ENCODE results near the gene ANKRD12.

Gene ANKRD12

GRCh38 chr18:9126337-9126736 is 10.2 kb upstream of the ANKRD12 start:
- no peak overlapping the region for H3K9ac ChIP-seq (ENCODE audit: low read length)
- H3K36me3 ChIP-seq (ENCODE audit: low read length), result peaks cover 73% of the 10 kb centered on the region
- H3K27me3 ChIP-seq (ENCODE audit: low read length), result no peaks in the 10 kb centered on the region
- H3K4me3 ChIP-seq (ENCODE audit: insufficient read depth, low read length, poor library complexity, severe bottlenecking), result no peak overlapping the region
- no peaks in the 10 kb centered on the region for H3K9me3 ChIP-seq (ENCODE audit: insufficient read depth, low read length)
- H3K9me2 ChIP-seq (replicated peaks; ENCODE audit: insufficient read depth, low read length), result no peaks in the 10 kb centered on the region
- H4K20me1 ChIP-seq (ENCODE audit: low read depth, low read length), result 0 out of 2 replicates have a peak, but pooled peaks cover 3% of the 10 kb centered on the region
- peaks cover 17% of the 10 kb centered on the region; the same call in 1 of the 2 replicates for H3F3A ChIP-seq (ENCODE audit: insufficient read depth)
- no peak overlapping the region for H2AFZ ChIP-seq (ENCODE audit: low read depth, low read length, severe bottlenecking)
- peaks cover 7% of the 10 kb centered on the region; the same call in 1 of the 2 replicates for H3K79me2 ChIP-seq (ENCODE audit: insufficient read depth, low read length)
- H3K27ac ChIP-seq (ENCODE audit: low read depth, low read length), result no peak overlapping the region
- no peak overlapping the region for H3K4me2 ChIP-seq (ENCODE audit: low read depth, low read length, poor library complexity, severe bottlenecking)
- TF ChIP-seq EZH2phosphoT487 (conservative IDR thresholded peaks at IDR 0.05; ENCODE audit: low read length) (no peak), CTCF (IDR thresholded peaks at IDR 0.05; ENCODE audit: insufficient read depth, low read length, poor library complexity, severe bottlenecking) (no peak)

GRCh38 chr18:9130195-9130594 is 6.4 kb upstream of the ANKRD12 start:
- peaks cover 7% of the 10 kb centered on the region; the same call in 1 of the 2 replicates for H3K79me2 ChIP-seq (ENCODE audit: insufficient read depth, low read length)
- no peak overlapping the region for H3K4me3 ChIP-seq (ENCODE audit: insufficient read depth, low read length, poor library complexity, severe bottlenecking)
- no peaks in the 10 kb centered on the region for H3K9me3 ChIP-seq (ENCODE audit: insufficient read depth, low read length)
- no peaks in the 10 kb centered on the region for H3K9me2 ChIP-seq (replicated peaks; ENCODE audit: insufficient read depth, low read length)
- H3K27ac ChIP-seq (ENCODE audit: low read depth, low read length), result no peak overlapping the region
- peaks cover 37% of the 10 kb centered on the region for H3F3A ChIP-seq (ENCODE audit: insufficient read depth)
- no peak overlapping the region for H3K9ac ChIP-seq (ENCODE audit: low read length)
- no peak for TF ChIP-seq CTCF (IDR thresholded peaks at IDR 0.05; ENCODE audit: insufficient read depth, low read length, poor library complexity, severe bottlenecking)
- TF ChIP-seq EZH2phosphoT487 (conservative IDR thresholded peaks at IDR 0.05; ENCODE audit: low read length), result no peak
- H3K27me3 ChIP-seq (ENCODE audit: low read length), result no peaks in the 10 kb centered on the region
- peaks cover 62% of the 10 kb centered on the region for H3K36me3 ChIP-seq (ENCODE audit: low read length)
- no peak overlapping the region for H2AFZ ChIP-seq (ENCODE audit: low read depth, low read length, severe bottlenecking)
- H4K20me1 ChIP-seq (ENCODE audit: low read depth, low read length), result 0 out of 2 replicates have a peak, but pooled peaks cover 3% of the 10 kb centered on the region
- no peak overlapping the region for H3K4me2 ChIP-seq (ENCODE audit: low read depth, low read length, poor library complexity, severe bottlenecking)

GRCh38 chr18:9130806-9131205 is 5.8 kb upstream of the ANKRD12 start:
- Histone ChIP-seq H3K9me2 (replicated peaks; ENCODE audit: insufficient read depth, low read length) (no peaks in the 10 kb centered on the region), H3K79me2 (ENCODE audit: insufficient read depth, low read length) (peaks cover 7% of the 10 kb centered on the region; the same call in 1 of the 2 replicates)

More at GRCh38 chr18:9130806-9131205, 5.8 kb upstream of the ANKRD12 start:
- no peaks in the 10 kb centered on the region for H3K9me3 ChIP-seq (ENCODE audit: insufficient read depth, low read length)
- H3K27ac ChIP-seq (ENCODE audit: low read depth, low read length), result no peak overlapping the region
- H4K20me1 ChIP-seq (ENCODE audit: low read depth, low read length), result 0 out of 2 replicates have a peak, but pooled peaks cover 3% of the 10 kb centered on the region
- no peak overlapping the region for H3K9ac ChIP-seq (ENCODE audit: low read length)
- no peak overlapping the region for H3K4me2 ChIP-seq (ENCODE audit: low read depth, low read length, poor library complexity, severe bottlenecking)
- H3F3A ChIP-seq (ENCODE audit: insufficient read depth), result peaks cover 37% of the 10 kb centered on the region
- no peak overlapping the region for H3K4me3 ChIP-seq (ENCODE audit: insufficient read depth, low read length, poor library complexity, severe bottlenecking)
- H3K27me3 ChIP-seq (ENCODE audit: low read length), result no peaks in the 10 kb centered on the region
- no peak overlapping the region for H2AFZ ChIP-seq (ENCODE audit: low read depth, low read length, severe bottlenecking)
- TF ChIP-seq EZH2phosphoT487 (conservative IDR thresholded peaks at IDR 0.05; ENCODE audit: low read length) (no peak), CTCF (IDR thresholded peaks at IDR 0.05; ENCODE audit: insufficient read depth, low read length, poor library complexity, severe bottlenecking) (no peak)
- H3K36me3 ChIP-seq (ENCODE audit: low read length), result peaks cover 56% of the 10 kb centered on the region
